Breast epithelium (tissue), 3 donors: ENCODE measurements around the gene MED23.
"Not testable (repeated sequence)": the region's sequence is repeated elsewhere in the genome, so short reads cannot be mapped to it uniquely, and the experiment has no call there.

Experiments used
- CTCF ChIP-seq, 3 donors: fragments of 450-650 bp; IDR thresholded peaks; one replicate each; pipeline ENCODE4 v1.5.1; 2016 to 2017; ENCODE audit warnings: antibody characterized with exemption in 3 of 3, mild to moderate bottlenecking in 3 of 3, moderate library complexity in 3 of 3
- POLR2A ChIP-seq: fragments of 450-650 bp; IDR thresholded peaks from one replicate; pipeline ENCODE4 v1.6.1; 2016; ENCODE audit warnings: antibody characterized with exemption, mild to moderate bottlenecking, moderate library complexity

GRCh38 chr6:131538615-131539014 lies 89.4 kb downstream of the MED23 start:
- not testable (repeated sequence) for TF ChIP-seq CTCF (IDR thresholded peaks at IDR 0.05); POLR2A
